ENCODE results near the gene OR6B2. TPM values are rescaled to one million over a fixed set of nuclear protein-coding genes. Genes with fewer than 3 reads are reported as not detected.

OR6B2 gene
- total and polyA plus RNA-seq, 9 donors: not detected

GRCh38 chr2:240060977-240061591, 30.9 kb upstream of the OR6B2 start:
- Histone ChIP-seq H3K4me3 (no peak overlapping the region), H3K27ac (no peak overlapping the region), H3K4me1 (ENCODE audit: insufficient read depth) (no peaks in the 10 kb centered on the region), H3K36me3 (no peaks in the 10 kb centered on the region), H3K9me3 (no peaks in the 10 kb centered on the region), H3K27me3 (no peaks in the 10 kb centered on the region)
- intact Hi-C loops (cut with DNase I): loop anchor here in 2 of 4 donors (5.0 kb wide), 1 partner anchor 81 kb away; the partner anchor contains the start of gene OTOS (in 2 of the 2)
- TF ChIP-seq POLR2A (IDR thresholded peaks at IDR 0.05) (no peak), EP300 (IDR thresholded peaks at IDR 0.05) (no peak)
- TF ChIP-seq, protein P1, sequence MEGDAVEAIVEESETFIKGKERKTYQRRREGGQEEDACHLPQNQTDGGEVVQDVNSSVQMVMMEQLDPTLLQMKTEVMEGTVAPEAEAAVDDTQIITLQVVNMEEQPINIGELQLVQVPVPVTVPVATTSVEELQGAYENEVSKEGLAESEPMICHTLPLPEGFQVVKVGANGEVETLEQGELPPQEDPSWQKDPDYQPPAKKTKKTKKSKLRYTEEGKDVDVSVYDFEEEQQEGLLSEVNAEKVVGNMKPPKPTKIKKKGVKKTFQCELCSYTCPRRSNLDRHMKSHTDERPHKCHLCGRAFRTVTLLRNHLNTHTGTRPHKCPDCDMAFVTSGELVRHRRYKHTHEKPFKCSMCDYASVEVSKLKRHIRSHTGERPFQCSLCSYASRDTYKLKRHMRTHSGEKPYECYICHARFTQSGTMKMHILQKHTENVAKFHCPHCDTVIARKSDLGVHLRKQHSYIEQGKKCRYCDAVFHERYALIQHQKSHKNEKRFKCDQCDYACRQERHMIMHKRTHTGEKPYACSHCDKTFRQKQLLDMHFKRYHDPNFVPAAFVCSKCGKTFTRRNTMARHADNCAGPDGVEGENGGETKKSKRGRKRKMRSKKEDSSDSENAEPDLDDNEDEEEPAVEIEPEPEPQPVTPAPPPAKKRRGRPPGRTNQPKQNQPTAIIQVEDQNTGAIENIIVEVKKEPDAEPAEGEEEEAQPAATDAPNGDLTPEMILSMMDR (IDR thresholded peaks at IDR 0.05): peak in 2 of 3 donors; percentile 30 to 31
- 39 to 44% (median 43%) methylated on average over 4 of the region's 4 CpGs for WGBS, 3 donors
- peak in 1 of 5 donors; percentile 27 for DNase-seq

- Histone ChIP-seq H3K4me3 (no peak overlapping the region), H3K27ac (no peak overlapping the region), H3K36me3 (no peaks in the 10 kb centered on the region), H3K9me3 (no peaks in the 10 kb centered on the region), H3K27me3 (no peaks in the 10 kb centered on the region), H3K4me1 (ENCODE audit: insufficient read depth) (no peaks in the 10 kb centered on the region)
- 77 to 80% (median 77%) methylated on average over 11 of the region's 11 CpGs for WGBS, 3 donors
- TF ChIP-seq, protein P1 (IDR thresholded peaks at IDR 0.05): no peak
- intact Hi-C loops (cut with DNase I): loop anchor here in 1 of 4 donors (10.0 kb wide), 1 partner anchor 88 kb away; the partner anchor contains the start of gene OTOS
- no peak for DNase-seq
These were observed 26.4 kb upstream of the OR6B2 start for GRCh38 chr2:240056678-240057077.

- no peaks in the 10 kb centered on the region for H3K36me3 ChIP-seq
- H3K27ac ChIP-seq: no peak overlapping the region
- H3K4me1 ChIP-seq (ENCODE audit: insufficient read depth): no peaks in the 10 kb centered on the region
- 30 to 43% (median 35%) methylated on average over 13 of the region's 13 CpGs for WGBS, 3 donors
- no peak overlapping the region for H3K4me3 ChIP-seq
- TF ChIP-seq, protein P1 (IDR thresholded peaks at IDR 0.05): no peak
- TF ChIP-seq EP300 (IDR thresholded peaks at IDR 0.05) (no peak), POLR2A (IDR thresholded peaks at IDR 0.05) (no peak)
- H3K27me3 ChIP-seq: no peaks in the 10 kb centered on the region
- no peaks in the 10 kb centered on the region for H3K9me3 ChIP-seq
- DNase-seq: no peak
- intact Hi-C loops (cut with DNase I): loop anchor here in 1 of 4 donors (10.0 kb wide), 1 partner anchor 89 kb away; the partner anchor contains the start of gene OTOS
These were observed 25.1 kb upstream of the OR6B2 start for GRCh38 chr2:240055177-240055917.

DNA sequence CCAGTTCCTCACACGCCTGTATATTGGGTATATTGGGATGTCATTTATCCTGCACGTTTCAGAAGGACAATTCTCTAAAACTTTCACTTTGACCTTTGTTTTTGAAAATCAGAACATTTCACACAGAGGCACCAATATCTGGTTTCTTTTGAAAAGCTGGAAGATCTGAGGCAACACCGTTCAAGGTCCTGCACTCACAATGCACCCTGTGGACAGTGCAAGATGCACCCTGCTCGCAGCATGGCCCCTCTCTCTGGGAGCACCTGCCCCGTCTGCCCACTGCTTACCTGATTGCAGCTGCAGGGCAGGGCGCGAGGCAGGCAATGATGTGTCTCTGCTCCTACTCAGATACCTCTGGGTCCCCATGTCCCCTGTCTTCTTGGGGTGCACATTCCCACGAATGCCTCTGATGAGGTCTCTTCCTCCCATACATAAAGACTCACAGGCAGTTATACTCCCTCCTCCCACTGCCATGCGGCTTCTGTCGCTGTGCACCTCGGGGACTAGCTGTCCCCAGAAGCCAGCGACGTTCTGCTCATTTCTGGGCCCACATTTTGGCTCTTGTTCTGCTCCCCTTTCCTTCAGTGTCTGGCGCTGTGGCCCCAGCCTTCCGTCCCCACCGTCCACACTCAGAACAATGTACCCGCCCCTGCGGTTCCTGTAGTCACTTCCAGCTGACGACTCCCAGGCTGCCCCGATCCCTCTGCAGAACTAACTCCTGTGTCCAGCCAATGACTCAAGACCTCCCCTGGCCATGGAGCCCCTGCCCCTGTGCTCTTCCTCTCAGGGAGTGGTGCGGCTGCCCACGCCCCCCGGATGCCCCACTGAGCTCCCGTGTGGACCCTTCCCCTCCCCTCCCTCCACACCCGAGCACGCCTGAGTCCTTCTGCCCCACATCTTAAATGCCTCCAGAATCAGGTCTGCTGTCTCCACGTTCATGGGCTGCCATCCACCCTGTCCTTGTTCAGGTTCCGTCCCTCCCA, 23.2 kb upstream of the OR6B2 start, which contains the start of gene OR6B3:
TSS of gene OR6B3 (minus strand) at position 349 of the 983 bp plus-strand sequence.
- no peaks in the 10 kb centered on the region for H3K9me3 ChIP-seq
- no peaks in the 10 kb centered on the region for H3K4me1 ChIP-seq (ENCODE audit: insufficient read depth)
- WGBS, 3 donors: 50 to 58% (median 50%) methylated on average over 28 of the region's 28 CpGs
- no peak for DNase-seq
- no peaks in the 10 kb centered on the region for H3K36me3 ChIP-seq
- TF ChIP-seq, protein P1 (IDR thresholded peaks at IDR 0.05): no peak
- TF ChIP-seq POLR2A (IDR thresholded peaks at IDR 0.05) (no peak), EP300 (IDR thresholded peaks at IDR 0.05) (no peak)
- no peaks in the 10 kb centered on the region for H3K27me3 ChIP-seq
- no peak within 1 kb of the TSS for H3K27ac ChIP-seq
- intact Hi-C loops (cut with DNase I): loop anchor here in 1 of 4 donors (10.0 kb wide), 1 partner anchor 91 kb away; the partner anchor contains the start of gene OTOS
- no peak within 1 kb of the TSS for H3K4me3 ChIP-seq

Data from ovary (tissue), 9 donors.